KOPT-K1 (cell line): ENCODE results near the gene CACNA1B.

ENCODE experiments used
- H3K27ac ChIP-seq: fragments of 200-600 bp; sonication (generic); 2 replicates; pipeline ENCODE4 v1.5.1; 2016; ENCODE audit warnings: antibody characterized with exemption, mild to moderate bottlenecking, low read depth, low read length; ENCODE audit not compliant: poor library complexity, severe bottlenecking
- H3K36me3 ChIP-seq: fragments of 200-600 bp; sonication (generic); 2 replicates; pipeline ENCODE4 v1.5.1; 2017; ENCODE audit warnings: antibody characterized with exemption, mild to moderate bottlenecking, low read length, moderate library complexity; ENCODE audit not compliant: insufficient read depth
- H3K9me3 ChIP-seq: fragments of 200-600 bp; sonication (generic); 2 replicates; pipeline ENCODE4 v1.5.1; 2017; ENCODE audit warnings: antibody characterized with exemption, low read length, mild to moderate bottlenecking; ENCODE audit not compliant: insufficient read depth, poor library complexity, severe bottlenecking

The CACNA1B gene

DNA sequence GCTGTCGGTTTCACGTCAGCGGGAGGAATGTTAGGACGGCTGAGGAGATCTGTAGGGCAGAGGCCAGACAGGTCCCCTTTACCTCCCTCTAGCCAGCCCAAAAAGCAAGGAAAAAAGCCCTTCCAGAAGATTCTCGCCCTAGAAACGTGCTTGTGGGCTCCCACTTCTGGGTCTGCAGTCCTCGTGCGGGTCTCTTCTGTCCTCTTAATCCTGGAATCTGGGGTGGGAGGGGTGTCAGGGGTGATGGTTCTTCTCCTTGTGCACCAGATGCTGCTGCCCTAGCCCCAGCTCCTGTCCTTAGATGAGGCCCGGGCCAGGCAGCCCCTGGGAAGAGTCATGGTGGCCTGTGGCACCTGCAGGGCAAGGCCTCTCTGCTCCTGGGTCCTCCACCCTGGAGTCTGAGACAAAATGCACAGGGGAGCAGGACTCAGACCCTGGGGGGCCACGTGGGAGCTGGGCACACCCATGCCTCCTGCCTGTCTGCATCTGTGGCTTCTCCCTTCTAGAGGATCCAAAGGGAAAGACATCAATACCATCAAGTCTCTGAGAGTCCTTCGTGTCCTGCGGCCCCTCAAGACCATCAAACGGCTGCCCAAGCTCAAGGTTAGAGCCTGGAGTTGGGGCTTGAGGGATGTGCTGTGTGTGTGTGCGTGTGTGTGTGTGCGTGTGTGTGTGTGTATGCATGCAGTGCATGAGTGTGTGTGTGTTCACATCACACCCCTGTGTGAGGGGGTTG lies 174.2 kb downstream of the CACNA1B start:
- no peak overlapping the region for H3K27ac ChIP-seq
- no peaks in the 10 kb centered on the region for H3K9me3 ChIP-seq
- no peaks in the 10 kb centered on the region for H3K36me3 ChIP-seq

- no peak overlapping the region for H3K27ac ChIP-seq
- no peaks in the 10 kb centered on the region for H3K9me3 ChIP-seq
These were observed 174.7 kb downstream of the CACNA1B start for GRCh38 chr9:138052322-138052615.

GRCh38 chr9:138052635-138053320 lies 175.2 kb downstream of the CACNA1B start:
- H3K27ac ChIP-seq: no peak overlapping the region
- H3K36me3 ChIP-seq: no peaks in the 10 kb centered on the region
- no peaks in the 10 kb centered on the region for H3K9me3 ChIP-seq

More at GRCh38 chr9:138052322-138052615, 174.7 kb downstream of the CACNA1B start:
- no peaks in the 10 kb centered on the region for H3K36me3 ChIP-seq

GRCh38 chr9:138053321-138053868 lies 175.8 kb downstream of the CACNA1B start:
- H3K9me3 ChIP-seq: no peaks in the 10 kb centered on the region
- H3K27ac ChIP-seq: no peak overlapping the region
- no peaks in the 10 kb centered on the region for H3K36me3 ChIP-seq

DNA sequence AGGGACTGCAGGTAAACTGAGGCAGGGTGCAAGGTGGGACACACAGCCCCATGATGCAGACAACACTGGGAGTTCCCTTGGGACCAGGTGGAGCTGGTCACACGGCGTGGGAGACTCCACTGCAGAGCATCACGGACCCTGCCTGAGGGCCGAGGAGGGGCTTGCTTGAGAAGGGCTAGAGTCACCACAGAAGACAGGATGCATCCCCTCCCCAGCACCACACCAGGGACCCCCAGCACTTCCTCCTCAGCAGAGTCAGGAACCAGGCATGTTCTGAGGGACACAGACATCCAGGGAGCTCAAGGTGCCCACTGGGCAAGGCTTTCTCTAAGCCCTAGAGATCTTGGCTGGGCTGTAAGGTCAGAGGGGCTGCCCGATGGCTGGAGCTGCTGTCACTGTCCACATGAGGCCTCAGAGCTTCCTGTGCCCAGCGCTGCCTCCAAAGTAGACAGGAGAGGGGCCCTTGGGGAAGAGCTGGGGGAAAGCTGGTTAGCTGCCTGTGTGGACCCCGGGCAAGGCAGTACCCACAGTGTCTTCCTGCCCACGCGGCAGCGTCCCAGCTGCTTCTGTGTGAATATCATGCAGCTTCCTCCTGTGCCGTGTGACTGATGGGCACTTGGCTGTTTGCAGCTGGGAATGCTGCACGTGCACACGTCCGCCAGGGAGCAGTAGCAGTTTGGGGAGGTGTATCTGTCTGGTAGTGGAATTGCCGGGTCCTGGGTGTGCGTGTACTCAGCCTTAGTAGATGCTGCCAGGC lies 176.6 kb downstream of the CACNA1B start:
- Histone ChIP-seq H3K36me3 (no peaks in the 10 kb centered on the region), H3K9me3 (no peaks in the 10 kb centered on the region), H3K27ac (no peak overlapping the region)

DNA sequence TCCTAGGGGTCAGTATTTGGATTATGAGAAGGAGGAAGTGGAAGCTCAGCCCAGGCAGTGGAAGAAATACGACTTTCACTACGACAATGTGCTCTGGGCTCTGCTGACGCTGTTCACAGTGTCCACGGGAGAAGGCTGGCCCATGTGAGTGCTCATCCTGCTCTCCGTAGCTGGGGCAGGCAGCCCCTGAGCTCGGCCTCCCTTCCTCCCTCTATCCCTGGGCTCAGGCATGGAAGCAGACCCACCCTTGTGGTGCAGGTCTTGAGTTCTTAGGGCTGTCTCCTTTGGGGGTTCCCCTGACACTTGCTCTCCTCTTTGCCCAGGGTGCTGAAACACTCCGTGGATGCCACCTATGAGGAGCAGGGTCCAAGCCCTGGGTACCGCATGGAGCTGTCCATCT lies 180.1 kb downstream of the CACNA1B start:
- H3K36me3 ChIP-seq: no peaks in the 10 kb centered on the region
- no peaks in the 10 kb centered on the region for H3K9me3 ChIP-seq
- H3K27ac ChIP-seq: no peak overlapping the region

GRCh38 chr9:138058181-138058580 lies 180.6 kb downstream of the CACNA1B start:
- Histone ChIP-seq H3K27ac (no peak overlapping the region), H3K36me3 (no peaks in the 10 kb centered on the region)

DNA sequence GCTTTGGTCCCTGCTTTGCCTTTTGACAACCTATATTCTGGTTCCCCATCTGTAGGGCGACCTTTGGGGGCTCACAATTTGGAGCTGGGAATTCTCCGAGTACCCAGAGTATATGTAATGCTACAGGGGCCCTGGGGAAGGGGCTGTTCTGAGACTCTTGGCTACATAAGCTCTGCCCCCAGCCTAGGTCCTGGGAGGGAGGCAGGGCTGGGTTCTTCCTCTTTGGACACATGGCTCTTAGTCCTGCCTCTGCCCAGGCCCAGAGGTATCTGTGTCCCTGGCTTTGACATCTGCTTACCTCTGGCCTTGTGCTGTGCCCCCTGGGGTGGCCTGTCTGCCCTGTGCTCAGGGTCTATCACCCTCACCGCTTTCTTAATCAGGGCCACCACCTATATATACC lies 181.6 kb downstream of the CACNA1B start:
- H3K9me3 ChIP-seq: no peaks in the 10 kb centered on the region
- H3K36me3 ChIP-seq: no peaks in the 10 kb centered on the region
- H3K27ac ChIP-seq: no peak overlapping the region

More at GRCh38 chr9:138058181-138058580, 180.6 kb downstream of the CACNA1B start:
- H3K9me3 ChIP-seq: no peaks in the 10 kb centered on the region

DNA sequence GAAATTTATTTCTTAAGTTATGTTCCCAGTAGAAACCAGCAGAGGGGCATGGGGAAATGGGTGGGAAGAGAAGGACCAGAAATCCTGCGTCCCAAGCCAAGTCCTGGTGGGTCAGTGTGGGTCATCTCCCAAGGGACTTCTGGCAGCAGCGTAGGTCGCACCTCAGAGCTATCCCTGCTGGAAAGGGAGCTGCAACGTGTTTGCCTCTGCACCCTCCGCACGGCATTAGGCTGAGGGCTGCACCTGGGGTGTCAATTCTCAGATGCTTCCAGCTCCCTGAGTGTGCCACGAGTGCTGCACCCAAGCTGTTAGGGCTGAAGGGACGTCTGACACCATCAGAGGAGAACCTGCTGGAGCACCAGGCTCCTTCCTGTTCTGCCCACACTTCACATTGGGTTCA lies 182.8 kb downstream of the CACNA1B start:
- Histone ChIP-seq H3K9me3 (no peaks in the 10 kb centered on the region), H3K36me3 (no peaks in the 10 kb centered on the region), H3K27ac (no peak overlapping the region)

- Histone ChIP-seq H3K36me3 (no peaks in the 10 kb centered on the region), H3K27ac (no peak overlapping the region), H3K9me3 (no peaks in the 10 kb centered on the region)
These were observed 183.3 kb downstream of the CACNA1B start for GRCh38 chr9:138060881-138061280.

GRCh38 chr9:138061631-138062030 lies 184.0 kb downstream of the CACNA1B start:
- Histone ChIP-seq H3K9me3 (no peaks in the 10 kb centered on the region), H3K36me3 (no peaks in the 10 kb centered on the region), H3K27ac (no peak overlapping the region)

GRCh38 chr9:138062196-138062595 lies 184.6 kb downstream of the CACNA1B start:
- no peaks in the 10 kb centered on the region for H3K36me3 ChIP-seq
- H3K27ac ChIP-seq: no peak overlapping the region
- no peaks in the 10 kb centered on the region for H3K9me3 ChIP-seq

GRCh38 chr9:138063033-138063432 lies 185.5 kb downstream of the CACNA1B start:
- H3K9me3 ChIP-seq: no peaks in the 10 kb centered on the region
- no peaks in the 10 kb centered on the region for H3K36me3 ChIP-seq
- H3K27ac ChIP-seq: no peak overlapping the region

- Histone ChIP-seq H3K36me3 (no peaks in the 10 kb centered on the region), H3K27ac (no peak overlapping the region), H3K9me3 (no peaks in the 10 kb centered on the region)
These were observed 186.2 kb downstream of the CACNA1B start for GRCh38 chr9:138063785-138064184.

- Histone ChIP-seq H3K9me3 (no peaks in the 10 kb centered on the region), H3K36me3 (no peaks in the 10 kb centered on the region), H3K27ac (no peak overlapping the region)
These were observed 187.0 kb downstream of the CACNA1B start for GRCh38 chr9:138064547-138064946.
